GM23338 (cell line): ENCODE data around the gene PRDM5. TPM values are rescaled to one million over a fixed set of nuclear protein-coding genes. Genes with fewer than 3 reads are reported as not detected.

ENCODE experiments used
- ATAC-seq: fragments of 200-7000 bp; cut with Tn5 transposase; 3 replicates; pipeline ENCODE4 v1.9.1; 2020
- DNase-seq: peaks from one replicate; pipeline ENCODE4 v3.0.0-alpha.2; 2015; ENCODE audit warnings: low spot score
- H2AFZ ChIP-seq: fragments of 200-600 bp; sonication (generic); 2 replicates; pipeline ENCODE4 v1.8.0; 2016; ENCODE audit warnings: antibody characterized with exemption, mild to moderate bottlenecking, moderate library complexity
- H3F3A ChIP-seq: fragments of 200-600 bp; sonication (generic); replicated peaks from 2 replicates; pipeline ENCODE4 v1.8.0; 2017; ENCODE audit warnings: antibody characterized with exemption, mixed run types, low read depth
- H3K27ac ChIP-seq: fragments of 200-600 bp; sonication (generic); 2 replicates; pipeline ENCODE4 v1.6.1; 2016; ENCODE audit warnings: low read depth
- H3K27me3 ChIP-seq: fragments of 200-600 bp; sonication (generic); 2 replicates; pipeline ENCODE4 v1.8.0; 2016; ENCODE audit warnings: mild to moderate bottlenecking, mixed run types, moderate library complexity; ENCODE audit not compliant: insufficient read depth
- H3K36me3 ChIP-seq: fragments of 200-600 bp; sonication (generic); 2 replicates; pipeline ENCODE4 v1.8.0; 2016; ENCODE audit warnings: mild to moderate bottlenecking; ENCODE audit not compliant: insufficient read depth
- H3K4me1 ChIP-seq: fragments of 200-600 bp; sonication (generic); 2 replicates; pipeline ENCODE4 v1.8.0; 2016; ENCODE audit warnings: mild to moderate bottlenecking, moderate library complexity; ENCODE audit not compliant: insufficient read depth
- H3K4me2 ChIP-seq: fragments of 200-600 bp; sonication (generic); 2 replicates; pipeline ENCODE4 v1.7.1; 2017; ENCODE audit warnings: mixed run types
- H3K4me3 ChIP-seq: fragments of 200-600 bp; sonication (generic); 2 replicates; pipeline ENCODE4 v1.6.1; 2016; ENCODE audit warnings: mixed run types
- H3K79me2 ChIP-seq: fragments of 200-600 bp; sonication (generic); replicated peaks from 2 replicates; pipeline ENCODE4 v1.8.0; 2017; ENCODE audit warnings: mild to moderate bottlenecking; ENCODE audit not compliant: insufficient read depth
- H3K9me2 ChIP-seq: fragments of 200-600 bp; sonication (generic); 2 replicates; pipeline ENCODE4 v1.8.0; 2017; ENCODE audit not compliant: insufficient read depth
- H4K20me1 ChIP-seq: fragments of 200-600 bp; sonication (generic); replicated peaks from 2 replicates; pipeline ENCODE4 v1.8.0; 2017; ENCODE audit warnings: mild to moderate bottlenecking; ENCODE audit not compliant: insufficient read depth
- H3K27ac Mint-ChIP-seq: 2 replicates; pipeline ENCODE4 v1.8.0; 2020; ENCODE audit warnings: inconsistent platforms, mild to moderate bottlenecking, moderate library complexity, mixed read lengths
- H3K27me3 Mint-ChIP-seq: 3 replicates; pipeline ENCODE4 v1.8.0; 2022; ENCODE audit warnings: low read depth, mild to moderate bottlenecking, moderate library complexity, mixed read lengths, inconsistent platforms; ENCODE audit not compliant: insufficient read depth, poor library complexity
- H3K36me3 Mint-ChIP-seq: 3 replicates; pipeline ENCODE4 v1.8.0; 2021; ENCODE audit warnings: low read depth, mild to moderate bottlenecking, inconsistent platforms, moderate library complexity, mixed read lengths
- H3K4me1 Mint-ChIP-seq: 3 replicates; pipeline ENCODE4 v1.8.0; 2020; ENCODE audit warnings: mild to moderate bottlenecking, inconsistent platforms, mixed read lengths
- H3K4me3 Mint-ChIP-seq: 3 replicates; pipeline ENCODE4 v1.8.0; 2021; ENCODE audit warnings: moderate library complexity, mild to moderate bottlenecking, inconsistent platforms, mixed read lengths
- H3K9me3 Mint-ChIP-seq: 3 replicates; pipeline ENCODE4 v1.8.0; 2020; ENCODE audit warnings: moderate library complexity, mild to moderate bottlenecking, inconsistent platforms, mixed read lengths
- CREB1 ChIP-seq: fragments of 250-450 bp; sonication (Bioruptor Pico); IDR thresholded peaks from 2 replicates; pipeline ENCODE4 v1.5.0; 2020; ENCODE audit warnings: low read depth, mild to moderate bottlenecking, moderate library complexity
- EZH2 ChIP-seq: fragments of 200-600 bp; sonication (generic); IDR thresholded peaks from one replicate; pipeline ENCODE4 v1.8.0; 2017; ENCODE audit warnings: antibody characterized with exemption, mild to moderate bottlenecking, low read depth; ENCODE audit not compliant: unreplicated experiment
- EZH2phosphoT487 ChIP-seq: fragments of 200-600 bp; sonication (generic); IDR thresholded peaks from one replicate; pipeline ENCODE4 v1.8.1; 2018; ENCODE audit warnings: antibody characterized with exemption; ENCODE audit not compliant: unreplicated experiment
- JUNB ChIP-seq: IDR thresholded peaks from one replicate; pipeline ENCODE4 v1.6.1; 2016; ENCODE audit warnings: antibody characterized with exemption; ENCODE audit not compliant: unreplicated experiment
- NANOG ChIP-seq: IDR thresholded peaks from 2 replicates; pipeline ENCODE4 v1.6.1; 2016; ENCODE audit warnings: antibody characterized with exemption, borderline replicate concordance
- STAT1 ChIP-seq: IDR thresholded peaks from one replicate; pipeline ENCODE4 v1.6.1; 2016; ENCODE audit warnings: antibody characterized with exemption; ENCODE audit not compliant: unreplicated experiment
- ZNF462 ChIP-seq: fragments of 250-450 bp; sonication (Bioruptor Pico); IDR thresholded peaks from 2 replicates; pipeline ENCODE4 v1.5.0; 2020; ENCODE audit warnings: mild to moderate bottlenecking, moderate library complexity
- polyA plus RNA-seq: library from polyadenylated mRNA; unstranded; fragments of >200 nt; fragmentation: Nextera tagmentation; extraction: Ambion mirVana; gene quantifications from 2 replicates; pipeline ENCODE4 v1.2.1, GENCODE V29; 2016
- total RNA-seq: library from RNA; depleted of rRNA; stranded (reverse); fragments of >200 nt; shearing (Covaris generic); gene quantifications from 2 replicates; pipeline ENCODE4 v1.2.3, GENCODE V29; 2014
- TF ChIP-seq, protein P1 (sequence below): IDR thresholded peaks from 2 replicates; pipeline ENCODE4 v1.6.1; 2016; ENCODE audit warnings: antibody characterized with exemption
- TF ChIP-seq, protein P2 (sequence below), 2 experiments: fragments of 200-600 bp in 1 of 2; sonication (generic) in 1 of 2; conservative IDR thresholded peaks; 2 replicates each; pipeline versions ENCODE4 v1.5.1 to v1.6.1; 2016 to 2017; ENCODE audit warnings: antibody characterized with exemption in 2 of 2, low read depth in 2 of 2, mild to moderate bottlenecking in 2 of 2, moderate library complexity in 1 of 2

Gene PRDM5
- total and polyA plus RNA-seq, 2 experiments from 2014 or later, result 11.2 to 40.4 TPM

GRCh38 chr4:120819805-120820437 lies 102.6 kb downstream of the PRDM5 start:
- no peak overlapping the region for H3K4me3 Mint-ChIP-seq
- Histone ChIP-seq H3K4me1 (peaks cover 9% of the 10 kb centered on the region), H3K4me2 (no peak overlapping the region), H3K36me3 (no peaks in the 10 kb centered on the region), H3K4me3 (no peak overlapping the region), H3F3A (no peaks in the 10 kb centered on the region), H4K20me1 (no peaks in the 10 kb centered on the region), H3K79me2 (peaks cover 4% of the 10 kb centered on the region; the same call in 1 of the 2 replicates), H3K27ac (no peak overlapping the region), H2AFZ (no peak overlapping the region), H3K27me3 (no peaks in the 10 kb centered on the region), H3K9me2 (no peaks in the 10 kb centered on the region)
- no peaks in the 10 kb centered on the region for H3K27me3 Mint-ChIP-seq
- DNase-seq (no peak), ATAC-seq (no peak)
- TF ChIP-seq, protein P1, sequence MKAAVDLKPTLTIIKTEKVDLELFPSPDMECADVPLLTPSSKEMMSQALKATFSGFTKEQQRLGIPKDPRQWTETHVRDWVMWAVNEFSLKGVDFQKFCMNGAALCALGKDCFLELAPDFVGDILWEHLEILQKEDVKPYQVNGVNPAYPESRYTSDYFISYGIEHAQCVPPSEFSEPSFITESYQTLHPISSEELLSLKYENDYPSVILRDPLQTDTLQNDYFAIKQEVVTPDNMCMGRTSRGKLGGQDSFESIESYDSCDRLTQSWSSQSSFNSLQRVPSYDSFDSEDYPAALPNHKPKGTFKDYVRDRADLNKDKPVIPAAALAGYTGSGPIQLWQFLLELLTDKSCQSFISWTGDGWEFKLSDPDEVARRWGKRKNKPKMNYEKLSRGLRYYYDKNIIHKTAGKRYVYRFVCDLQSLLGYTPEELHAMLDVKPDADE, result no peak
- TF ChIP-seq EZH2 (no peak), NANOG (no peak)
- H3K36me3 Mint-ChIP-seq, result no peaks in the 10 kb centered on the region
- H3K4me1 Mint-ChIP-seq, result peaks cover 18% of the 10 kb centered on the region; the same call in 2 of the 3 replicates
- H3K9me3 Mint-ChIP-seq, result no peaks in the 10 kb centered on the region
- no peak overlapping the region for H3K27ac Mint-ChIP-seq

DNA sequence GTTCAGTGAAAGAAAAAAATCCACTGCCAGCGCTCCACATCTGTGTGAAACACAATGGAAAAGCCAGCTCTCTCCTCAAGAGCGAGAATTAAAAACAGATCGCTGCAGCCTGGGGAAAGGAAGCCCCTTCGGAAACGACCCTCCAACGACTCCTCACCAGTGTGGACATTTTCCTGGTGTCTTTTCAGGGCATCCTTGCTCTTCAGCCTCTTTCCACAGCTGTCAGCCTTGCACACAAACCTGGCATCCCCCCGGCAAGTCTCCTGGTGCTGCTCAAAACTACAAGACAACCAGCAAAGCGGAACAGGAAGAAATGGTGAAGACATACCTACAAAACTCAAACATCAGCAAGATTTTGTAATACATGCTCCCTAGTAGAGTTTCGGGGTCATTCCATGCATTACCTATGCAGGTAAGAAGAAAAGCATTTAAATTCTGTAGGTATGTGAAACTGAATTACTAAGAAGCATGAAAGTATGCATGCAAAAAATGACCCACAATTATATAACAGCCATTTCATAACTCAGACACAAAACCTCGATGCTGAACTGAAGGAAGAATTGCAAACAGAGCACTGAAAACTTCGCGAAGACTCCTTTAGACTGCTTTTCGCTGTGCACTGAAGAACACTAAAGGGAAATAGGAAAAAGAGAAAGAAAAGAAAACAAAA lies 106.1 kb downstream of the PRDM5 start:
- no peak for DNase-seq
- H3K4me3 Mint-ChIP-seq, result no peak overlapping the region
- peaks cover 9% of the 10 kb centered on the region; the same call in 2 of the 3 replicates for H3K36me3 Mint-ChIP-seq
- Histone ChIP-seq H3K27me3 (no peaks in the 10 kb centered on the region), H2AFZ (no peak overlapping the region), H3K79me2 (no peaks in the 10 kb centered on the region; the same call in 1 of the 2 replicates), H3K36me3 (no peaks in the 10 kb centered on the region; the same call in 1 of the 2 replicates), H3K4me2 (no peak overlapping the region), H3K4me3 (no peak overlapping the region), H4K20me1 (no peaks in the 10 kb centered on the region), H3K27ac (no peak overlapping the region), H3K4me1 (no peaks in the 10 kb centered on the region), H3K9me2 (no peaks in the 10 kb centered on the region), H3F3A (no peaks in the 10 kb centered on the region)
- H3K27me3 Mint-ChIP-seq, result no peaks in the 10 kb centered on the region
- no peaks in the 10 kb centered on the region; the same call in 2 of the 3 replicates for H3K9me3 Mint-ChIP-seq
- no peak for TF ChIP-seq ZNF462 (CRISPR knock-in tag)
- no peak for TF ChIP-seq STAT1
- no peak for TF ChIP-seq EZH2phosphoT487
- TF ChIP-seq, protein P1, result no peak
- no peak for TF ChIP-seq JUNB
- TF ChIP-seq CREB1 (CRISPR knock-in tag), result no peak
- TF ChIP-seq, protein P2, sequence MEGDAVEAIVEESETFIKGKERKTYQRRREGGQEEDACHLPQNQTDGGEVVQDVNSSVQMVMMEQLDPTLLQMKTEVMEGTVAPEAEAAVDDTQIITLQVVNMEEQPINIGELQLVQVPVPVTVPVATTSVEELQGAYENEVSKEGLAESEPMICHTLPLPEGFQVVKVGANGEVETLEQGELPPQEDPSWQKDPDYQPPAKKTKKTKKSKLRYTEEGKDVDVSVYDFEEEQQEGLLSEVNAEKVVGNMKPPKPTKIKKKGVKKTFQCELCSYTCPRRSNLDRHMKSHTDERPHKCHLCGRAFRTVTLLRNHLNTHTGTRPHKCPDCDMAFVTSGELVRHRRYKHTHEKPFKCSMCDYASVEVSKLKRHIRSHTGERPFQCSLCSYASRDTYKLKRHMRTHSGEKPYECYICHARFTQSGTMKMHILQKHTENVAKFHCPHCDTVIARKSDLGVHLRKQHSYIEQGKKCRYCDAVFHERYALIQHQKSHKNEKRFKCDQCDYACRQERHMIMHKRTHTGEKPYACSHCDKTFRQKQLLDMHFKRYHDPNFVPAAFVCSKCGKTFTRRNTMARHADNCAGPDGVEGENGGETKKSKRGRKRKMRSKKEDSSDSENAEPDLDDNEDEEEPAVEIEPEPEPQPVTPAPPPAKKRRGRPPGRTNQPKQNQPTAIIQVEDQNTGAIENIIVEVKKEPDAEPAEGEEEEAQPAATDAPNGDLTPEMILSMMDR (conservative IDR thresholded peaks at IDR 0.05; ENCODE audit: low read depth in 2 of 2), result no peak
- no peak for TF ChIP-seq NANOG
- no peak overlapping the region; the same call in 1 of the 2 replicates for H3K27ac Mint-ChIP-seq
- no peak for ATAC-seq
- peaks cover 3% of the 10 kb centered on the region; the same call in 2 of the 3 replicates for H3K4me1 Mint-ChIP-seq
